RKO (cell line): ENCODE measurements around the gene PAPPA2.
A peak's percentile ranks its signal among the peaks of the same experiment; 100 is the strongest.
"Not testable (repeated sequence)": the region's sequence is repeated elsewhere in the genome, so short reads cannot be mapped to it uniquely, and the experiment has no call there.

ENCODE experiments used
- DNase-seq: peaks from one replicate; pipeline ENCODE4 v3.0.0-alpha.2; 2016; ENCODE audit warnings: low spot score

Gene PAPPA2

DNA sequence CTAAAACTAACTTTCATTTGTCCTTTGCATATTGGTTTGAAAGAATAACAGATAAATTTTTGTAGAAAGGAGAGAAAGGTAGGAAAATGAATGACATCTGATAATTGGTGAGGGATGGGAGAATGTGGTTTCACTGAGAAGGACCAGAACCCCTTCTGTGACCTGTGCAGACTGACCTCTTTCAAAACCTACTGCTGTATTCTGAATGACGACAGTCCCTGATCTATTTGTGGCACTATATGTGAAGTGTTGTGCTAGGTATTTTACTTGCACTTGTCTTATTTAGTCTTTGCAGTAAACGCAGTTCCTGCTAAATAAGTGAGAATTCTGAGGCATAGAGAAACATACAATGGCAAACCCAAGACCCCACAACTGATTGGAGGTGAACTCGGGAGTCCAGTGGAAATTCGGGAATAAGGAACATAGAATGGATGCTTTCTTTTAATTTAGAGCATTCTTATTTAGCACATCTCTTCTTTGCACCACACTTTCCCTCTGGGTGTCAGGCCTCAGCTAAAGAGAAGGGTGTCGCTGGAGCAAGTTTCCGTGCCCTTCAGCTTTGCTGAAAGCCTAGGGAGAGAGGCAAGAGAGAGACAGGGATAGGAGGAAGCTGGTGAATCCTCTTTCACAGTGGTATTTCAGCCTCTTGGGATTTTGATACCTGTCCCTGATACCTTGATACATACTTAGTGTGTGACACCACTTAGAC, 230.2 kb downstream of the PAPPA2 start:
- DNase-seq, result no peak

GRCh38 chr1:176693697-176694329, 230.8 kb downstream of the PAPPA2 start:
- DNase-seq, result no peak

DNA sequence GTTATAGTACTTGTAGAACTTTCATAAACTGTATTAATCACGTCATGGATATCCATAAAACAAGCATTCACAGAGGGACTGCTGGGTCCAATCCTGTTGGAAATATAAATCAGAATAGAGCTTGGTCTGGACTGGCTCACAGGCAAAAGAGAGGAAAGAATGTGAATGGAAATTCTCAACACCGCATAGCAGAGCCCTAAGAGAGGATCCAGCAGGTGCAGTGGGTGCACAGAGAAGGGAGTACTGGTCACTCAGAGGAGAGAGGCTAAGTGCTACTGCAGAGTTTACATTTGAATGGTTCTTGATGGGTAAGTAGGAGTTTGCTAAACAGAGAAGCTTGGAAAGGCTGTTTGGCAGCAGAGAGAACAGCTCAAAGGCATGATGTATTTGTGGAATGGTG, 231.7 kb downstream of the PAPPA2 start:
- DNase-seq, result no peak

DNA sequence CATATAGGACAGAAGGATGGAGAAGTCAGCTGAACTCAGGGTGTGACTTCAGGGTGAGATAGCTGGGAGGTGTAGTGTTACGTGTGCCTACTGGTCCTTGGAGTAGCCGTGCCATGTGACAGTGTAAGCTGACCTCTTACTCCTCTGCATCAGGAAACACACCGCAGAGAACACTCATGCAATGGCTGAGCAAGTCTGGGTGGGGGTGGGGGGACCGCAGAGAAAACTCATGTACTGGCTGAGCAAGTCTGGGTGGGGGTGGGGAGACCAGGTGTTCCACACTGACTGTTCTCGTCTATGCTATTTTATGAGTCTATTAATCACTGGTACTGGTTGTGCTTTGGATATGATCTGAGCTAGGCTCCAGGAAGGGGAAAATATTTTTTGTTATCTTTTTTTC, 233.1 kb downstream of the PAPPA2 start:
- peak; percentile 43 for DNase-seq

- no peak for DNase-seq
Observed at GRCh38 chr1:176696689-176697088, 233.7 kb downstream of the PAPPA2 start.

GRCh38 chr1:176699821-176700220, 236.8 kb downstream of the PAPPA2 start:
- DNase-seq, result no peak

- no peak for DNase-seq
Observed at GRCh38 chr1:176701151-176701866, 238.3 kb downstream of the PAPPA2 start.

DNA sequence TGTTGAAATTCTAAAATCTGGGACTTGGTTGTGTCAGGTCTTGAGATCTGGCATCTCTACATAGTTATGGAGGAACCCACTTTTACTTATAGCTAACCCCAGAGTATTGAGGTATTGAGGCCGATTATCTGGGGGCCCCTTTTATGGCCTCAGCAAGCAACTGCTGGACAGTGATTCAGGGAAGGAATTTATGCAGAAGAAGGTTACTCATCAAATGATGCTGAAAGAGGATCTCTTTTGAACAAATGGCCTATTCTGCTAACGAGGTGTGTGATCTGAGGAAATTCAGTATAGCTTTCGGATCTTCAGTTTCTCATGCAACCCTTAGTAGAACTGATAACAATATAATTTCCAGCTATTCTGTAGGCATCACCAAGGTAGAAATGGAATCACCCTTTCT, 239.9 kb downstream of the PAPPA2 start:
- no peak for DNase-seq

DNA sequence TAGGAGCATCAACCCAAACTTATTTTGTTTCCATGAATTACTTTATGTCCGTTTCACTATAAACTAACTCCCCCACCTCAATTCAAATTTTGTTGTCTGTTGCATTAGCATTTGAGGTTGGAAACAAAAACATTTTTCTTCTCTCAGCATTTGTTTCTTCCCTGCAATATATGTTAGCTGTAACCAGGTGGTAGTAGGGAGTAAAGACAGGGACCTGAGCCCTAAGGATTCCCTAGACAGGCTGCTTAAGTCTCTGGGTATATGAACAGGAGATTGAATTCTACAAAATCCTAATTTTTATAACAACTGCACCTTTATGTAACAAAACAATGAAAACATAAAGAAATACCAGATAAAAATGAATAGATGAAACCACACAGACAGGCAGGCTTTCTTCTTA, 242.6 kb downstream of the PAPPA2 start:
- DNase-seq, result no peak

GRCh38 chr1:176717066-176717750, 254.2 kb downstream of the PAPPA2 start:
- DNase-seq, result no peak

DNA sequence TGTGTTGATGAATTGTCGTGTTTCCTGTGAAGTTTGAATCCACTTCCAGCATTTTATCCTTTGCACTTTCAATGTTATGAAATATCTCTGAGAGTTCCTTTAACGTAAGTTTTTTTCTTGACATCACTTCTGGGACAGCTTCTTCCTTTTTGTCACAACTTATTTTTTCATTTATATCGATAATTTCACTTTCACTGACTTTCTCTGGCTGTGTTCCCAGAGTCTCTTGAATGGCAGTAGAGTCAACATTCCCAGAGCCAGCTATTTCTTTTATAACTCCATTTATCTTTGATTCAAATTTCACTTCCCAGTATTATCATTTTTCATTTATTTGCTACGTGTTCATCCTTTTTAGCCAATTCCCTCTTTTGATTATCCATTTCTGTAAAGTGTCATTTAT, 256.5 kb downstream of the PAPPA2 start:
- no peak for DNase-seq

- no peak for DNase-seq
Observed at GRCh38 chr1:176720838-176721237, 257.9 kb downstream of the PAPPA2 start.

- DNase-seq, result no peak
Observed at GRCh38 chr1:176733661-176734060, 270.7 kb downstream of the PAPPA2 start.

- no peak for DNase-seq
Observed at GRCh38 chr1:176735201-176735600, 272.2 kb downstream of the PAPPA2 start.

DNA sequence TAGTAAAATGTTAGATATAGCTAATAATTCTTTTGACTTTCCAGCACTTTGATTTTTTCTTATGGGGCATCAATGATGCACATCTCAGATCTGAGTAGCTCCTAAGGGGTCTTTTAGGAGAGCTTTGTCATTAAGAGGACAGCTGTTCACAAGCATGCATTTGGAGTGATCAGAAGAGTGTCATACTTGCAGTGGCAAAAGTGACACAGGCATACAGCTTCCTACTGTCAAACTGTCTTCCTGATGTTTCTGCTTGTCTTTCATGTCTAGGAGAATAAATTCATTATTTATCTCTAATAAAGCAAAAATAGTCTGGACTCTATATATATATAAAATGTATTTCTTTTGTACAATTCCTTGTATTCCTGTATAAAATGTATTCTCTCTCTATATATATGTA, 273.0 kb downstream of the PAPPA2 start:
- no peak for DNase-seq

DNA sequence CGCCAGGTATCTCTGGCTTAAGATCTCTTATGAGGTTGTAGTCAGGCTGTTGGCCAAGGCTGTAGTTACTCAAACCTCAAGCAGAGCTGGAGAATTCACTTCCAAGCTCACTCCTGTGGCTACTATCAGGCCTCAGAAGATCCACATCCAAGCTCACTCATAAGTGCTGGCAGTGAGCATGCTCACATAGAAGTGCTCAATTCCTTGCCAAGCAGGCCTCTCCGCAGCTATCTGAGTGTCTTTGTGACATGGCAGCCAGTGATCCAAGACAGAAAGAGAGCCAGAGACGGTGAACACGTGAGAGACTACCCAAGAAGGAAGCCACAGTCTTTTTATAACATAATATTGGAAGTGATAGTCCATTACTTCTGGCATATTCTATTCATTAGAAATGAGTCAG, 278.2 kb downstream of the PAPPA2 start:
- no peak for DNase-seq

DNA sequence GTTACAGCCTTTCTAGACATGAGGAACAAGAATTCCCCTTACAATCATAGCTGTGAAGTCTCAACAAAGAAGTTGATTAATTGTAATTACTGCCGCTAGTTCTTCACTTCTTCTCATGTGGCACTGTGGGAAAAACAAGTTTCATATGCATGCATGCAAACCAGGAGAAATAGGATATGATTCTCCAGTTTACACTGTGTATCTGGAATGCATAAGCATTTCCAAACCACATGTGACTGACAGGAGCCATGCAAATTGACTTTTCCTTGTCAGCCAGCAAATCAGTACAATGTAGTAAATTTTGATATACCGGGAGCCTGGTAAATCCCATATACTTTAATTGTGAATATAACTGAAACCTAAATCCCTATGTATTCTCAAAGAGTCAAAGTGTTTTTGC, 279.3 kb downstream of the PAPPA2 start:
- DNase-seq, result no peak

DNA sequence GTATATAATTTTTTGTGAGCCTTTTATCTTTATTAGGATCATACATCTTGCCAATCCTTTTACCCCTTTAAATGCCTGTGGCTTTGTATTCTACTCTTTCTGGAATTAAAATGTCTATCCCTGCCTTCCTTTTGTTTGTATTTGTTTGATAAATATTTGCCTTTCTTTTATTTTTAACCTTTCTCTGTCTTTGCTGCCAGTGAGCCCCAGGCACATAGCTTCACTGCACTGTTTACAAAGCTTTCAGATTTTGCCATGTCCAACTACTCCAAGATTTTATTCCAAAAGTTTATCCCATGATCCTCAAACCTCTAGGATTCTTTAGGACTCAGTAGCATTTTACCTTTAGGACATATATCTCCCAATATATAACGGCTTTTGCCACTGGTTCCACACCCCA, 281.2 kb downstream of the PAPPA2 start:
- DNase-seq, result no peak

GRCh38 chr1:176745945-176746344, 283.0 kb downstream of the PAPPA2 start:
- DNase-seq, result peak; percentile 45

DNA sequence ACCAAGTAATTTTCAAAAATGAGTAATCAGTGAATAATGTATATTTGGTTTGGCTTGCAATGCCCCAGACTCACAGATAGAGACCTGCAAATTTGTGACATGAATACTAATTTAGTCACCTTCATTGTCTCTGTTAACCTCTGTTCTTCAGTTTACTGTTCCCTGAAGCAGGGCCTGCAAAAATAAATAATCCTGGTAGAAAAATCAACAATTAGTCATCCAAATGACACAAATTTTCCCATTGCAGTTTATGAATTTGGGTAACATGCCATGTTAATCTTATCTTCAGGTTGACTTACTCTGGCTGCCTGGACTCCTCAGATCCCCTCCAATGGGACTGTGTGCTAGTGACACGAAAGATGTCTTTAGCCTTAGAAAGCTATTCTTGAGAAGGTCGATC, 289.5 kb downstream of the PAPPA2 start:
- DNase-seq, result no peak

DNA sequence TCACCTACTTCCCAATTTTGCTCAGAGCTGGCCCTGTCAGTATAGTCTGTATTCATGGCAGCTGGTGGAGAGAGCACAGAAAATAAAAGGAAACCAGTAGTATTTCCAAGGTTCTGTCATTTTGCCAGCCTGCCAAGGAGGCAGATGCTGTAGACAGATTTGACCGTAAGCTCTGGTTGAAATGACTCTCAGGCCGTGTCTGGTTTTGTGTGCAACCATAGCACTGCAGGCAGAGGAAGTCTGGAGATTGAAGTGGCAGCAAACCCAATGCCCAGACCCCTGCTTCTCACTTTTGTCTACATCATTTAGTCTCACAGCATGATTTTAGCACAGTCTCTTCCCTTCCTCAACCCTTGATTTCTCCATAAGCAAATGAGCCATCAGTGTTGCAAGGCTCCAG, 291.7 kb downstream of the PAPPA2 start:
- DNase-seq, result no peak

GRCh38 chr1:176756817-176757216, 293.8 kb downstream of the PAPPA2 start:
- DNase-seq, result not testable (repeated sequence)

- no peak for DNase-seq
Observed at GRCh38 chr1:176765608-176766007, 302.6 kb downstream of the PAPPA2 start.
